Measurements from ENCODE around the gene AP1M2.
"Not testable (repeated sequence)": the region's sequence is repeated elsewhere in the genome, so short reads cannot be mapped to it uniquely, and the experiment has no call there.

Gene AP1M2

DNA sequence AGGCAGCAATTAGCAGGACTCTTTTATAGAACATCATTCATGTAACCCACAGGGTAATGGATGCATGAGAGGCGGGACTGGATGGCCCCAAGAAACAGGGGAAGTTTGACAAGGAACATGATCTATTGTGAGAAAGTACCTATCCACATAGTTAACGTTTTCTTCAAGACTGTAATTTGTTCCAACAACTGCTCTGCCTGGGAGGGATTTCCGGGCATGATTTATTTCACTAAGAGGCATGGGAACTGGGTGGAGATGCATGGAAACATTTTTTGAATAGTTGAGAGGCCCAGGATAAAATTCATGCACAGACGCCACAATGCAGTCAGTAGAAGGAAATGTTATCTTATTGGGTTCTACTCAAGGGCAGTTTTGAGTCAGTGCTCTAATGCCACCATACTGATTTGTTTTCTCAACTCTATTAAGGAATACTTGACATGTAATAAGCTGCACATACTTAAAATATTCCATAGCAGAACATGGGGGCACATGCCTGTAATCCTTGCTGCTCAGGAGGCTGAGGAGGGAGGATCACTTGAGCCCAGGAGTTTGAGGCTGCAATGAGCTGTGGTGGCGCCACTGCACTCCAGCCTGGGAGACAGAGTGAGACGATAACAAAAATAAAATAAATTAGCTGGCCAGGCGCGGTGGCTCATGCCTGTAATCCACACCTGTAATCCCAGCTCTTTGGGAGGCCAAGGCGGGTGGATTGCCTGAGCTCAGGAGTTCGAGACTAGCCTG, 53.3 kb downstream of the AP1M2 start:
- Histone ChIP-seq H3K4me2 (ENCODE audit: low read length) (no peak overlapping the region), H3K27ac (no peak overlapping the region), H3K79me2 (no peaks in the 10 kb centered on the region), H3K27me3 (ENCODE audit: control insufficient read depth, insufficient read depth, low read length) (no peaks in the 10 kb centered on the region), H3K9me3 (ENCODE audit: control insufficient read depth, low read length) (no peaks in the 10 kb centered on the region), H3K9ac (no peak overlapping the region), H3K4me3 (ENCODE audit: low read depth, low read length) (no peak overlapping the region), H2AFZ (no peak overlapping the region), H3K36me3 (ENCODE audit: control insufficient read depth, insufficient read depth, low read length) (no peaks in the 10 kb centered on the region), H3K4me1 (no peaks in the 10 kb centered on the region)
- TF ChIP-seq, protein P1, sequence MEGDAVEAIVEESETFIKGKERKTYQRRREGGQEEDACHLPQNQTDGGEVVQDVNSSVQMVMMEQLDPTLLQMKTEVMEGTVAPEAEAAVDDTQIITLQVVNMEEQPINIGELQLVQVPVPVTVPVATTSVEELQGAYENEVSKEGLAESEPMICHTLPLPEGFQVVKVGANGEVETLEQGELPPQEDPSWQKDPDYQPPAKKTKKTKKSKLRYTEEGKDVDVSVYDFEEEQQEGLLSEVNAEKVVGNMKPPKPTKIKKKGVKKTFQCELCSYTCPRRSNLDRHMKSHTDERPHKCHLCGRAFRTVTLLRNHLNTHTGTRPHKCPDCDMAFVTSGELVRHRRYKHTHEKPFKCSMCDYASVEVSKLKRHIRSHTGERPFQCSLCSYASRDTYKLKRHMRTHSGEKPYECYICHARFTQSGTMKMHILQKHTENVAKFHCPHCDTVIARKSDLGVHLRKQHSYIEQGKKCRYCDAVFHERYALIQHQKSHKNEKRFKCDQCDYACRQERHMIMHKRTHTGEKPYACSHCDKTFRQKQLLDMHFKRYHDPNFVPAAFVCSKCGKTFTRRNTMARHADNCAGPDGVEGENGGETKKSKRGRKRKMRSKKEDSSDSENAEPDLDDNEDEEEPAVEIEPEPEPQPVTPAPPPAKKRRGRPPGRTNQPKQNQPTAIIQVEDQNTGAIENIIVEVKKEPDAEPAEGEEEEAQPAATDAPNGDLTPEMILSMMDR (IDR thresholded peaks at IDR 0.05) = no peak

DNA sequence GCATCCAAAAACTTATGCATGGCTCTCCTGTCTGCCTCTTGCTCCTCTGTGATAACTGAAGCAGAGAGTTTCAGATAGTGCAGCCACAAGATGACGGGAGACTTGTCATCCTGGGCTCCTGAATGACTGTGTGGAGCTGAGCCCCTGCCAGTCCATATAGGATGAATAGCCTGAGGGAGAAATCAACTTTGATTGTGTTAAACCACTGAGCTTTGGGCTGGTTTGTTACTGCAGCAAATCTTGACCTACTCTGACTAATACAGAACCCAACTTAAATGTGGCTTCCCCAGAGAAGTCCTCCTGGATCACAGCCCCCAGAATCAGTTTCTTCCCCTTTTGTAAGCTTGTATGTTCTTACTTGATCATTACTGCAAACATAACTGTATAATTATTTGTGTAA, 54.7 kb downstream of the AP1M2 start:
- Histone ChIP-seq H3K4me3 (ENCODE audit: low read depth, low read length) (no peak overlapping the region), H3K27me3 (ENCODE audit: control insufficient read depth, insufficient read depth, low read length) (no peaks in the 10 kb centered on the region), H3K9me3 (ENCODE audit: control insufficient read depth, low read length) (no peaks in the 10 kb centered on the region), H3K27ac (no peak overlapping the region), H3K4me2 (ENCODE audit: low read length) (no peak overlapping the region), H3K79me2 (no peaks in the 10 kb centered on the region), H3K9ac (no peak overlapping the region), H3K36me3 (ENCODE audit: control insufficient read depth, insufficient read depth, low read length) (no peaks in the 10 kb centered on the region), H2AFZ (no peak overlapping the region), H3K4me1 (no peaks in the 10 kb centered on the region)
- TF ChIP-seq, protein P1 (IDR thresholded peaks at IDR 0.05) = no peak

DNA sequence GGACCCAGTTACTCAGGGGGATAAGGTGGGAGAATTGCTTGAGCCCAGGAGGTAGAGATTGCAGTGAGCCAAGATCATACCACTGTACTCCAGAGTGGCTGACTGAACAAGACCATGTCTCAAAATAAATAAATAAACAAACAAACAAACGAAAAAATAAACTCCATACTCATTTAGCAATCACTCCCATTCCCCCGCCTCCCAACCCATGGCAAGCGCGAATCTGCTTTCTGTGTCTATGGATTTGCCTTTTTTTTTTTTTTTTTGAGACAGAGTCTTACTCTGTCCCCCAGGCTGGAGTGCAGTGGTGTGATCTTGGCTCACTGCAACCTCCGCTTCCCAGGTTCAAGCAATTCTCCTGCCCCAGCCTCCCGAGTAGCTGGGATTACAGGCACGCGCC, 60.2 kb downstream of the AP1M2 start:
- H3K27ac ChIP-seq; H3K9me3 ChIP-seq (ENCODE audit: control insufficient read depth, low read length); H3K36me3 ChIP-seq (ENCODE audit: control insufficient read depth, insufficient read depth, low read length); H3K4me2 ChIP-seq (ENCODE audit: low read length); H3K9ac ChIP-seq; H3K4me1 ChIP-seq; H3K79me2 ChIP-seq; H2AFZ ChIP-seq; H3K27me3 ChIP-seq (ENCODE audit: control insufficient read depth, insufficient read depth, low read length); H3K4me3 ChIP-seq (ENCODE audit: low read depth, low read length): not testable (repeated sequence)

DNA sequence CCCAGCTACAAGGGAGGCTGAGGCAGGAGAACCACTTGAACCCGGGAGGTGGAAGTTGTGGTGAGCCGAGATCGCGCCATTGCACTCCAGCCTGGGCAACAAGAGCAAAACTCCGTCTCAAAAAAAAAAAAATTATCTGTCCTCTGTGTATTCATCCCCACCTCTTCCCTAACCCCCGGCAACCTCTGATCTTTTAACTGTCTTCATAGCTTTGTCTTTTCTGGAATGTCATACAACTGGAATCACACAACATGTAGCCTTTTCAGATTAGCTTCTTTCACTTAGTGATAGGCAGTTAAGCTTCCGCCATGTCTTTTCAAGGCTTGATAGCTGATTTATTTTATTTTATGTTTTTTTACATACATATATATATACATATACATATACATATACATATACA, 61.5 kb downstream of the AP1M2 start:
- TF ChIP-seq, protein P1 (IDR thresholded peaks at IDR 0.05) = no peak
- Histone ChIP-seq H3K9me3 (ENCODE audit: control insufficient read depth, low read length) (no peaks in the 10 kb centered on the region), H3K4me1 (no peaks in the 10 kb centered on the region), H3K36me3 (ENCODE audit: control insufficient read depth, insufficient read depth, low read length) (no peaks in the 10 kb centered on the region), H3K27ac (no peak overlapping the region), H3K9ac (no peak overlapping the region), H3K4me3 (ENCODE audit: low read depth, low read length) (no peak overlapping the region), H3K27me3 (ENCODE audit: control insufficient read depth, insufficient read depth, low read length) (no peaks in the 10 kb centered on the region), H3K79me2 (no peaks in the 10 kb centered on the region), H2AFZ (no peak overlapping the region), H3K4me2 (ENCODE audit: low read length) (no peak overlapping the region)

DNA sequence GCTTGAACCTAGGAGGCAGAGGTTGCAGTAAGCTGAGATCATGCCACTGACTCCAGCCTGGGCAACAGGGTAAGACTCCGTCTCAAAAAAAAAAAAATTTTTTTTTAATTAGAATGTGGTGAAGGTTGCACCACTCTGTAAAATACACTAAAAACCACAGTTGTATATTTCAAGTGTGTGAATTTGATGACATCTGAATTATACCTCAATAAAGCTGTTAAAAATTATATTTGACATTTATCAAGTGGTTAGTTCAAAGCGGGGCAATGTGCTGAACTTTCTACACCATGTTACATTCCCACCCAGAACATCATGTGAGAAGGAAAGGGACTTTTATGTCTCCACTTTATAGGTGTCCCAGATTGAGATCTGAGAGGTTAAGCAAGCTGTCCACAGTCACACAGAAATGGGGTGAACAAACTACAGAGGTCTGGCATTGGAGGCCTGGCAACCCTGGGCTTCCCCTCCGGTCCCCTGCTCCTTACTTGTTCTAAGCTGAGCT, 63.9 kb downstream of the AP1M2 start:
- TF ChIP-seq, protein P1 (IDR thresholded peaks at IDR 0.05) = no peak
- Histone ChIP-seq H3K4me2 (ENCODE audit: low read length) (no peak overlapping the region), H3K9me3 (ENCODE audit: control insufficient read depth, low read length) (no peaks in the 10 kb centered on the region), H3K27ac (no peak overlapping the region), H3K27me3 (ENCODE audit: control insufficient read depth, insufficient read depth, low read length) (no peaks in the 10 kb centered on the region), H3K4me1 (no peaks in the 10 kb centered on the region), H3K4me3 (ENCODE audit: low read depth, low read length) (no peak overlapping the region), H2AFZ (no peak overlapping the region), H3K36me3 (ENCODE audit: control insufficient read depth, insufficient read depth, low read length) (no peaks in the 10 kb centered on the region), H3K9ac (no peak overlapping the region), H3K79me2 (no peaks in the 10 kb centered on the region)
